Dedifferentiated amniotic fluid mesenchymal stem cell (primary cell): ENCODE data around the gene UNC5A.

Experiments
- DNase-seq: peaks from one replicate; pipeline ENCODE4 v3.0.0-alpha.2; 2016; ENCODE audit errors: extremely low spot score

The UNC5A gene

GRCh38 chr5:176781638-176782570, 28.5 kb upstream of the UNC5A start:
- no peak for DNase-seq

- DNase-seq, result no peak
Measured at GRCh38 chr5:176784218-176785165, 25.9 kb upstream of the UNC5A start.

- no peak for DNase-seq
Measured at GRCh38 chr5:176785184-176786145, 24.9 kb upstream of the UNC5A start.

- DNase-seq, result no peak
Measured at GRCh38 chr5:176787676-176788075, 22.7 kb upstream of the UNC5A start.

GRCh38 chr5:176788091-176788490, 22.3 kb upstream of the UNC5A start:
- no peak for DNase-seq

- no peak for DNase-seq
Measured at GRCh38 chr5:176788941-176789872, 21.2 kb upstream of the UNC5A start.

GRCh38 chr5:176789873-176790615, 20.3 kb upstream of the UNC5A start:
- no peak for DNase-seq

GRCh38 chr5:176790941-176791340, 19.4 kb upstream of the UNC5A start:
- no peak for DNase-seq

- no peak for DNase-seq
Measured at GRCh38 chr5:176792655-176793342, 17.6 kb upstream of the UNC5A start.

- no peak for DNase-seq
Measured at GRCh38 chr5:176793343-176793699, 17.0 kb upstream of the UNC5A start.

- DNase-seq, result no peak
Measured at GRCh38 chr5:176793736-176794135, 16.6 kb upstream of the UNC5A start.

GRCh38 chr5:176794509-176794908, 15.8 kb upstream of the UNC5A start:
- DNase-seq, result no peak

GRCh38 chr5:176796411-176796810, 13.9 kb upstream of the UNC5A start:
- no peak for DNase-seq

GRCh38 chr5:176796970-176797369, 13.4 kb upstream of the UNC5A start:
- DNase-seq, result no peak

- no peak for DNase-seq
Measured at GRCh38 chr5:176797456-176798050, 12.8 kb upstream of the UNC5A start.

- no peak for DNase-seq
Measured at GRCh38 chr5:176798086-176798876, 12.1 kb upstream of the UNC5A start.

- no peak for DNase-seq
Measured at GRCh38 chr5:176798949-176799348, 11.4 kb upstream of the UNC5A start.

- no peak for DNase-seq
Measured at GRCh38 chr5:176799488-176799887, 10.9 kb upstream of the UNC5A start.
